HG02840 (cell line): ENCODE measurements around the gene ATIC.

Source experiments
- ATAC-seq: cut with Tn5 transposase; IDR thresholded peaks from one replicate; pipeline ENCODE4 v1.9.1; 2021; ENCODE audit warnings: mild to moderate bottlenecking, moderate library complexity, moderate number of reproducible peaks; ENCODE audit not compliant: unreplicated experiment, low FRiP score

ATIC gene

DNA sequence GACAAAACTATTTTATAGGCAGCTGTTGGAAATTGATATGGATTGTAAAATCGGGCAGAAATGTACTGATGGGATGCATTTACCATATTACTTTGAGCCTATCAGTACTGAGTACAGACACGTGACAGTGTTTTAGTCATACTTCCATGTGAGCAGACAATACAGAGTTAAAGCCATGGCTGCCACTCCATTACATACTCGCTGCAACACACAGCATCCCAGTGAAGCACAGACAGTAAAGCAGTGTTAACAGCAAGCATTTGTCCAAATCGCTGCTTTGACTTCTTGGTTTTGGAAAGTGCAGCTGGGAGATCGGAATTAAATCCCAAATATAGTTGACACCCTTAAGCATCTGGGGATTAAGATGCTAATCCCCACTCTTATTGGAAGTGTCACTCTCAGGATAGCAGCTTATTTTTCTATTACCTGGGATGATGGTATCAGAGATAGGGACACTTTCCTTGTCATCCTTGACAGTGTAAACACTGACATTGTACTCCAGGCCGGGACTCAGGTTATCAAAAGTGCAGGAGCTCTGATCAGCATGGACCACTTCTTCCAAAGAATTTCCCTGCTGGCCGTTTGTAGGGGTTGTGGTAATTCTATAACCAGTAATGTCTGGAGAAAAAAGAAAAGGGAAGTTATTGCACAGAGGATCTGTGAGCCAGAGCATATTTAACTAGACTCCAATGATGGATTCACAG is 82.4 kb downstream of the ATIC start:
- ATAC-seq, result no peak

DNA sequence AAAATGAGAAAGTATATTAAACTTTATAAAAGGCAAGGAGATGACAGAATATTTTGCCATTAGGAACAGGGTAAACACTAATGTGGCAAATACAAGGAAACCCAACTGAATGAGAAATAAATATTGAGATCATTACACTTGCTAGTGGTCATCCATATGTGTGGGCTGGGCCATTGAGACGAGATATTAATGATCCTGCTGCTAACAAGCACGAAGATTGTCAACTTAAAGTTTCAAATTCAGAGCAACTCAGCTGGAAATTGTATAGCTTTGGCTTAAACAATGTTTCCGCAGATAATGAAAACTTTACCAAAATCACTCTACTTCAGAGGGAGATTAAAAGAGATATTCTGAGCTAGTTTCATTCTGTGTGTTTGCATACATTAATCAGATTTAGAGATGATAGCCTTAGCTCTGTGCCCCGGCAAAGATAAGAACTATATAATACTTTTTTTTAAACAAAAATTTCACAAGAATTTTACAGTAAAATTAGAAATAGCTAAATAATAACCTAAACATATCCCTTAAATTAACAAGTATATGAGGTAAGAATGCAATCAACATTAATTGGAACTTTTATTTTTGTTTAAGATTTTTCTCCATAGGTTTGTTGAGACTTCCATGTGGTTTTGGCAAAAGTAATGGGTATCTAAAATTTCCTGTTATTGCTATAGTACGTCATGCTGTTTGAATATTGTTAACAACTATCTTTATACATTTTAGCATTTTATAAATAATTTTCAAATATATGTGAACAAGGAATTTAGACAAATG is 84.0 kb downstream of the ATIC start:
- no peak for ATAC-seq

DNA sequence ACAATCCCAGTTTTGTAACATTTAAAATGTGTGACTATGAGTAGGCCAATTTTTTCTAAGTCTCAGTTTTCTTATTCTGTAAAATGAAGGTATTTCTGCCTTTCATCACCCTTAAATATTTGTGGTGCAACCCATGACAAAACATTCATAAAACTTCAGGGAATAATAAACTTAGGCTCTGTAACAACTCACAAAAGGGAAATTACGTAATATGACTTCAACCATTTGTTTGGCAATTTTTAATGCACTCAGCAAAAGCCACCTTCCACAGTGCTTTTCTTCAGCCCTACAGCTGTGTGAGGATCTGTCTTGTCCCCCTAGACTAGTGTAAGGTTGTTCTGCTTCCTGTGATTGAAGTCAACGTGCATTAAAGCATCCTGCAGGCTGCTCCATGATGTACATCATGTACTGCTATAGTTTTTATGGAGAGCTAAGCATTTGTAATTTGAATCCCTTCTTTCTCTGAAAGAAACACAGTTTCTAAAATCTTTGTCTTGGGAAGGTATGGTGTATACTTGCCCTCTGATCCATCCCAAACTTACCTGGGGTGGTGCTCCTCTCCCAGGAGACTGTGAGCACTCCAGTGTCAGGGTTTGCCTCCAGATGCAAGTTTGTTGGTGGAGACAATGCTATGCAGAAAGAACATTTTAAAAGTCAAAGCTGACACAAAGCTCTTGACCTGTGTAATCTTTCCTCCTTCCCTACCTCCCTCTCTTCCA is 84.9 kb downstream of the ATIC start:
- ATAC-seq, result no peak

DNA sequence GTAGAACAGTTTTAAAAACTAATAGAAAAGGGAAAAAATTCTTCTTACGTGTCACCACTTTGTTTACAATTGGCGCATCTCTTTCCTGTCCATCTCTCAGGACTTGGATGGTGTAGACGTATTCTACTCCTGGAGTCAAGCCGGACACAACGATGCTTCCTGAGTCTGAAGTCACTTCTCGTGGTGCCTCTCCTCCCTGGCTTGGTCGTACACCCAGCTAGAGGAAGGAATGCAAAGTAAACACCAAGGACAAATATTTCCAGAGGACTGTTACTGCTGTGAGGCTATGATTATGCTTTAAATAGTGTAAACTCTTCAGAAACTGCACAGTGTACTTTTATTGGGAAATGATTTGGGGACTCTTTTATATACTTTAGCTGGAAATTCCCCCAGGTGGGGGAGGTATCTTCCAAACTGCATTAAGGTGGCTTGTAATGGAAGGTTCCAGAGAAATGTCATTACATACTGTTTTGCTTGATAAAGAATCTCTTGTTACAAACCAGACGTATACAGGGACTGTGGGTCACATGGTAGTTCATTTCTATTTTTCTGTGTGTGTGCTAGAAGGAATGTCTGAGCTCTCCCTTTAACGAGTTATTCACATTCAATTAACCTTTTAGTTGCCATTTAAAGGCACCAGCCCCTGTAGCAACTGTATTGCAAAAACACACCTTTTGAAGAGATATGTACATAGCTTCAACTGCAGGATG is 85.9 kb downstream of the ATIC start:
- no peak for ATAC-seq

DNA sequence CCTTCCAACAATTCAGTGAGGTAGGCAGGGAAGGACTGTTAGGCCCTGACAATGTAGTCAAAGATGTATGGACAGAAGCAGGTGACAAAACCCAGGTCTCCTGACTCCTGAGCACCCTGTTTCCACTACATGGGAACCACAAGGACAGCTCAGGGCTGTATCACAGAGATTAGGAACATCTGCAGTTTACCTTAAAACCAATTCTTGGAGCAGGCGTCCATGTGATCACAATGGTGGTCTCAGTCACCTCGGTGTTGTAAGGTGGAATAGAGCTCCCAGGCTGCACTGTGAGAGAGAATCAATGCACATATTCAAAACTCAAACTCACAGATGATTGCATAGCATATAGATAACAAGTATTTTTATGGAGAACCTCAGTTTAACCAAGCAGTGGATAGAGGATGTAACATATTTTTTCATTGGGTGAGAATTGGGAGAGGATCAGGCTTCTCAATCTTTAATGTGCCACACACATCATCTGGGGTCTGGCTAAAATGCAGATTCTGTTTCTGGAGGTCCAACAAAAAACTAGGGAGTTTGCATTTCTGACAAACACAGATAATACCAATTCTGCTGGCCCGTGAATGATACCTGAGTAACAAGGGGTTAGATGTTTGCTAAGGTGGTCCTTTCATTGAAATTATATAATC is 87.3 kb downstream of the ATIC start:
- no peak for ATAC-seq
